Measurements from ENCODE around the gene VGLL4. TPM values are rescaled to one million over a fixed set of nuclear protein-coding genes. Genes with fewer than 3 reads are reported as not detected.
"Not testable (repeated sequence)": the region's sequence is repeated elsewhere in the genome, so short reads cannot be mapped to it uniquely, and the experiment has no call there.

VGLL4 gene
- total and polyA plus RNA-seq, 5 donors from 2014 or later = 8.5 to 16.3 (median 14.0) TPM

- Mint-ChIP-seq H3K4me3 (no peak overlapping the region), H3K27ac (peak overlapping the region in 1 of 3 donors; percentile 33), H3K9me3 (peaks cover 0 to 2% (median 0%) of the 10 kb centered on the region in 7 donors), H3K4me1 (peaks cover 0 to 4% (median under 1%) of the 10 kb centered on the region in 4 donors), H3K27me3 (no peaks in the 10 kb centered on the region), H3K36me3 (peaks cover 8% of the 10 kb centered on the region)
- H3K4me1 ChIP-seq (ENCODE audit: control insufficient read depth, insufficient read depth, low read length, poor library complexity, severe bottlenecking) = no peaks in the 10 kb centered on the region
- no peaks in the 10 kb centered on the region for H3K36me3 ChIP-seq (ENCODE audit: control insufficient read depth, insufficient read depth, low read length)
- no peak for DNase-seq
- no peak for ATAC-seq (ENCODE audit: low read depth in 2 of 2)
- no peak overlapping the region for H3K27ac ChIP-seq (ENCODE audit: insufficient read depth, low read length, poor library complexity, severe bottlenecking)
- H3K27me3 ChIP-seq (ENCODE audit: control insufficient read depth, insufficient read depth, low read length) = no peaks in the 10 kb centered on the region
- H3K4me3 ChIP-seq (ENCODE audit: low read depth, low read length) = no peak overlapping the region
- no peaks in the 10 kb centered on the region for H3K9me3 ChIP-seq (ENCODE audit: control insufficient read depth in 2 of 2, low read length in 2 of 2)
Measured at GRCh38 chr3:11532931-11533391, 110.8 kb downstream of the VGLL4 start.

- H3K27ac Mint-ChIP-seq = no peak overlapping the region
Measured at GRCh38 chr3:11530153-11530721, 113.5 kb downstream of the VGLL4 start.

GRCh38 chr3:11529281-11529680, 114.4 kb downstream of the VGLL4 start:
- H3K27me3 Mint-ChIP-seq = no peaks in the 10 kb centered on the region
- Histone ChIP-seq H3K36me3 (ENCODE audit: control insufficient read depth, insufficient read depth, low read length) (no peaks in the 10 kb centered on the region), H3K27ac (ENCODE audit: insufficient read depth, low read length, poor library complexity, severe bottlenecking) (no peak overlapping the region), H3K4me1 (ENCODE audit: control insufficient read depth, insufficient read depth, low read length, poor library complexity, severe bottlenecking) (no peaks in the 10 kb centered on the region), H3K27me3 (ENCODE audit: control insufficient read depth, insufficient read depth, low read length) (no peaks in the 10 kb centered on the region), H3K9me3 (ENCODE audit: control insufficient read depth in 2 of 2, low read length in 2 of 2) (no peaks in the 10 kb centered on the region), H3K4me3 (ENCODE audit: low read depth, low read length) (no peak overlapping the region)
- H3K36me3 Mint-ChIP-seq = peaks cover 14% of the 10 kb centered on the region
- H3K4me3 Mint-ChIP-seq = no peak overlapping the region
- peaks cover 0 to 4% (median 1%) of the 10 kb centered on the region in 4 donors for H3K4me1 Mint-ChIP-seq
- H3K9me3 Mint-ChIP-seq = peaks cover 0 to 4% (median 0%) of the 10 kb centered on the region in 7 donors
- DNase-seq (no peak), ATAC-seq (ENCODE audit: low read depth in 2 of 2) (no peak)
- no peak overlapping the region for H3K27ac Mint-ChIP-seq

More at GRCh38 chr3:11530153-11530721, 113.5 kb downstream of the VGLL4 start:
- Histone ChIP-seq H3K4me3 (ENCODE audit: low read depth, low read length) (no peak overlapping the region), H3K36me3 (ENCODE audit: control insufficient read depth, insufficient read depth, low read length) (no peaks in the 10 kb centered on the region), H3K27ac (ENCODE audit: insufficient read depth, low read length, poor library complexity, severe bottlenecking) (no peak overlapping the region), H3K4me1 (ENCODE audit: control insufficient read depth, insufficient read depth, low read length, poor library complexity, severe bottlenecking) (no peaks in the 10 kb centered on the region), H3K27me3 (ENCODE audit: control insufficient read depth, insufficient read depth, low read length) (no peaks in the 10 kb centered on the region), H3K9me3 (ENCODE audit: control insufficient read depth in 2 of 2, low read length in 2 of 2) (no peaks in the 10 kb centered on the region)
- H3K9me3 Mint-ChIP-seq = peaks cover 0 to 4% (median 0%) of the 10 kb centered on the region in 7 donors
- no peaks in the 10 kb centered on the region for H3K27me3 Mint-ChIP-seq
- H3K4me1 Mint-ChIP-seq = peaks cover 0 to 4% (median 1%) of the 10 kb centered on the region in 4 donors
- no peak for DNase-seq
- no peak overlapping the region for H3K4me3 Mint-ChIP-seq
- ATAC-seq (ENCODE audit: low read depth in 2 of 2) = no peak
- peaks cover 14% of the 10 kb centered on the region for H3K36me3 Mint-ChIP-seq

- H3K27ac Mint-ChIP-seq; DNase-seq; ATAC-seq (ENCODE audit: low read depth in 2 of 2); H3K4me3 ChIP-seq (ENCODE audit: low read depth, low read length); H3K27ac ChIP-seq (ENCODE audit: insufficient read depth, low read length, poor library complexity, severe bottlenecking); H3K4me1 Mint-ChIP-seq; H3K27me3 Mint-ChIP-seq; H3K27me3 ChIP-seq (ENCODE audit: control insufficient read depth, insufficient read depth, low read length); H3K36me3 ChIP-seq (ENCODE audit: control insufficient read depth, insufficient read depth, low read length); H3K9me3 Mint-ChIP-seq; H3K9me3 ChIP-seq (ENCODE audit: control insufficient read depth in 2 of 2, low read length in 2 of 2); H3K4me3 Mint-ChIP-seq; H3K4me1 ChIP-seq (ENCODE audit: control insufficient read depth, insufficient read depth, low read length, poor library complexity, severe bottlenecking): not testable (repeated sequence)
- peaks cover 13% of the 10 kb centered on the region for H3K36me3 Mint-ChIP-seq
Measured at GRCh38 chr3:11526121-11526520, 117.6 kb downstream of the VGLL4 start.

- Histone ChIP-seq H3K27ac (ENCODE audit: insufficient read depth, low read length, poor library complexity, severe bottlenecking) (no peak overlapping the region), H3K27me3 (ENCODE audit: control insufficient read depth, insufficient read depth, low read length) (no peaks in the 10 kb centered on the region), H3K36me3 (ENCODE audit: control insufficient read depth, insufficient read depth, low read length) (no peaks in the 10 kb centered on the region), H3K4me1 (ENCODE audit: control insufficient read depth, insufficient read depth, low read length, poor library complexity, severe bottlenecking) (no peaks in the 10 kb centered on the region), H3K9me3 (ENCODE audit: control insufficient read depth in 2 of 2, low read length in 2 of 2) (no peaks in the 10 kb centered on the region), H3K4me3 (ENCODE audit: low read depth, low read length) (no peak overlapping the region)
- no peak for DNase-seq
- no peak for ATAC-seq (ENCODE audit: low read depth in 2 of 2)
- Mint-ChIP-seq H3K27me3 (no peaks in the 10 kb centered on the region), H3K36me3 (peaks cover 21% of the 10 kb centered on the region), H3K4me1 (peaks cover 0 to 6% (median 3%) of the 10 kb centered on the region in 4 donors), H3K9me3 (peaks cover 0 to 4% (median 0%) of the 10 kb centered on the region in 7 donors), H3K27ac (no peak overlapping the region), H3K4me3 (no peak overlapping the region)
Measured at GRCh38 chr3:11523572-11524101, 120.1 kb downstream of the VGLL4 start.

- H3K9me3 Mint-ChIP-seq = peaks cover 0 to 4% (median 0%) of the 10 kb centered on the region in 7 donors
- H3K27me3 ChIP-seq (ENCODE audit: control insufficient read depth, insufficient read depth, low read length) = no peaks in the 10 kb centered on the region
- no peak for ATAC-seq (ENCODE audit: low read depth in 2 of 2)
- H3K4me3 ChIP-seq (ENCODE audit: low read depth, low read length) = no peak overlapping the region
- no peak overlapping the region for H3K27ac ChIP-seq (ENCODE audit: insufficient read depth, low read length, poor library complexity, severe bottlenecking)
- no peaks in the 10 kb centered on the region for H3K4me1 ChIP-seq (ENCODE audit: control insufficient read depth, insufficient read depth, low read length, poor library complexity, severe bottlenecking)
- H3K9me3 ChIP-seq (ENCODE audit: control insufficient read depth in 2 of 2, low read length in 2 of 2) = no peaks in the 10 kb centered on the region
- no peak overlapping the region for H3K27ac Mint-ChIP-seq
- H3K4me1 Mint-ChIP-seq = peaks cover 0 to 6% (median 3%) of the 10 kb centered on the region in 4 donors
- DNase-seq = no peak
- no peaks in the 10 kb centered on the region for H3K36me3 ChIP-seq (ENCODE audit: control insufficient read depth, insufficient read depth, low read length)
- H3K27me3 Mint-ChIP-seq = no peaks in the 10 kb centered on the region
- H3K4me3 Mint-ChIP-seq = no peak overlapping the region
- H3K36me3 Mint-ChIP-seq = peaks cover 20% of the 10 kb centered on the region
Measured at GRCh38 chr3:11522953-11523571, 120.7 kb downstream of the VGLL4 start.

- Histone ChIP-seq H3K4me3 (ENCODE audit: low read depth, low read length) (no peak overlapping the region), H3K9me3 (ENCODE audit: control insufficient read depth in 2 of 2, low read length in 2 of 2) (no peaks in the 10 kb centered on the region), H3K27me3 (ENCODE audit: control insufficient read depth, insufficient read depth, low read length) (no peaks in the 10 kb centered on the region), H3K27ac (ENCODE audit: insufficient read depth, low read length, poor library complexity, severe bottlenecking) (no peak overlapping the region), H3K4me1 (ENCODE audit: control insufficient read depth, insufficient read depth, low read length, poor library complexity, severe bottlenecking) (no peaks in the 10 kb centered on the region), H3K36me3 (ENCODE audit: control insufficient read depth, insufficient read depth, low read length) (no peaks in the 10 kb centered on the region)
- Mint-ChIP-seq H3K27ac (no peak overlapping the region), H3K9me3 (peaks cover 0 to 2% (median 0%) of the 10 kb centered on the region in 7 donors), H3K36me3 (peaks cover 15% of the 10 kb centered on the region), H3K4me1 (peaks cover 0 to 5% (median 2%) of the 10 kb centered on the region in 4 donors), H3K4me3 (no peak overlapping the region), H3K27me3 (no peaks in the 10 kb centered on the region)
- ATAC-seq (ENCODE audit: low read depth in 2 of 2) (no peak), DNase-seq (no peak)
Measured at GRCh38 chr3:11522398-11522715, 121.4 kb downstream of the VGLL4 start.

All from CD4-positive, CD25-positive, alpha-beta regulatory T cell (primary cell).